Osteocyte (in vitro differentiated cells): Measurements from ENCODE around the gene HSD17B4. TPM values are rescaled to one million over a fixed set of nuclear protein-coding genes. Genes with fewer than 3 reads are reported as not detected.
"Not testable (repeated sequence)": the region's sequence is repeated elsewhere in the genome, so short reads cannot be mapped to it uniquely, and the experiment has no call there.

ENCODE experiments used
- DNase-seq: peaks from one replicate; pipeline ENCODE4 v3.0.0; 2021; ENCODE audit warnings: mixed read lengths; ENCODE audit not compliant: unreplicated experiment; ENCODE audit errors: extremely low spot score
- H3K27ac Mint-ChIP-seq: one replicate; pipeline ENCODE4 v1.8.0; 2021; ENCODE audit warnings: mild to moderate bottlenecking, mixed read lengths; ENCODE audit not compliant: unreplicated experiment
- H3K27me3 Mint-ChIP-seq: one replicate; pipeline ENCODE4 v1.8.0; 2021; ENCODE audit warnings: mixed read lengths; ENCODE audit not compliant: unreplicated experiment
- H3K36me3 Mint-ChIP-seq: one replicate; pipeline ENCODE4 v1.8.0; 2021; ENCODE audit warnings: mixed read lengths; ENCODE audit not compliant: unreplicated experiment
- H3K4me1 Mint-ChIP-seq: one replicate; pipeline ENCODE4 v1.8.0; 2021; ENCODE audit warnings: mixed read lengths; ENCODE audit not compliant: unreplicated experiment
- H3K4me3 Mint-ChIP-seq: one replicate; pipeline ENCODE4 v1.8.0; 2021; ENCODE audit warnings: mild to moderate bottlenecking, moderate library complexity, mixed read lengths; ENCODE audit not compliant: unreplicated experiment
- H3K9me3 Mint-ChIP-seq: one replicate; pipeline ENCODE4 v1.8.0; 2021; ENCODE audit warnings: mixed read lengths; ENCODE audit not compliant: unreplicated experiment
- CTCF ChIP-seq: fragments of 200-600 bp; sonication (generic); IDR thresholded peaks from 2 replicates; pipeline ENCODE4 v1.5.0; 2021; ENCODE audit warnings: antibody characterized with exemption, mild to moderate bottlenecking, moderate library complexity
- total RNA-seq: library from RNA; stranded (reverse); gene quantifications from 2 replicates; pipeline ENCODE4 v1.2.1, GENCODE V29; 2021

The HSD17B4 gene
- total RNA-seq, 1 donor from 2014 or later: 100 TPM

GRCh38 chr5:119470851-119471451 is 18.7 kb downstream of the HSD17B4 start:
- DNase-seq: no peak
- peak; percentile 71 for TF ChIP-seq CTCF
- H3K27me3 Mint-ChIP-seq: no peaks in the 10 kb centered on the region
- no peak overlapping the region for H3K27ac Mint-ChIP-seq
- H3K36me3 Mint-ChIP-seq: peaks cover 44% of the 10 kb centered on the region
- H3K4me1 Mint-ChIP-seq: peaks cover 5% of the 10 kb centered on the region
- H3K9me3 Mint-ChIP-seq: peaks cover 30% of the 10 kb centered on the region
- no peak overlapping the region for H3K4me3 Mint-ChIP-seq

GRCh38 chr5:119473241-119473640 is 20.9 kb downstream of the HSD17B4 start:
- H3K36me3 Mint-ChIP-seq: peaks cover 32% of the 10 kb centered on the region
- no peak overlapping the region for H3K4me3 Mint-ChIP-seq
- no peaks in the 10 kb centered on the region for H3K27me3 Mint-ChIP-seq
- peaks cover 5% of the 10 kb centered on the region for H3K4me1 Mint-ChIP-seq
- no peak for DNase-seq
- H3K27ac Mint-ChIP-seq: no peak overlapping the region
- no peak for TF ChIP-seq CTCF
- H3K9me3 Mint-ChIP-seq: peaks cover 9% of the 10 kb centered on the region

- H3K27me3 Mint-ChIP-seq: no peaks in the 10 kb centered on the region
- H3K27ac Mint-ChIP-seq: no peak overlapping the region
- TF ChIP-seq CTCF: no peak
- H3K4me3 Mint-ChIP-seq: no peak overlapping the region
- H3K36me3 Mint-ChIP-seq: peaks cover 25% of the 10 kb centered on the region
- no peak for DNase-seq
- no peaks in the 10 kb centered on the region for H3K9me3 Mint-ChIP-seq
- peaks cover under 1% of the 10 kb centered on the region for H3K4me1 Mint-ChIP-seq
Measured at GRCh38 chr5:119476341-119476740, 24.0 kb downstream of the HSD17B4 start.

GRCh38 chr5:119478781-119479180 is 26.5 kb downstream of the HSD17B4 start:
- DNase-seq: no peak
- Mint-ChIP-seq H3K27me3 (no peaks in the 10 kb centered on the region), H3K4me3 (no peak overlapping the region), H3K9me3 (no peaks in the 10 kb centered on the region), H3K27ac (no peak overlapping the region), H3K4me1 (no peaks in the 10 kb centered on the region), H3K36me3 (peaks cover 35% of the 10 kb centered on the region)
- TF ChIP-seq CTCF: no peak

- peaks cover 38% of the 10 kb centered on the region for H3K36me3 Mint-ChIP-seq
- not testable (repeated sequence) for H3K4me1 Mint-ChIP-seq, H3K4me3 Mint-ChIP-seq, H3K27me3 Mint-ChIP-seq, H3K9me3 Mint-ChIP-seq, H3K27ac Mint-ChIP-seq, DNase-seq
Measured at GRCh38 chr5:119480629-119481028, 28.3 kb downstream of the HSD17B4 start.

- H3K27ac Mint-ChIP-seq: no peak overlapping the region
- no peaks in the 10 kb centered on the region for H3K9me3 Mint-ChIP-seq
- peaks cover 35% of the 10 kb centered on the region for H3K36me3 Mint-ChIP-seq
- DNase-seq: no peak
- no peaks in the 10 kb centered on the region for H3K4me1 Mint-ChIP-seq
- no peaks in the 10 kb centered on the region for H3K27me3 Mint-ChIP-seq
- no peak for TF ChIP-seq CTCF
- no peak overlapping the region for H3K4me3 Mint-ChIP-seq
Measured at GRCh38 chr5:119483155-119483554, 30.9 kb downstream of the HSD17B4 start.
